Measurements from ENCODE around the gene LPAR2.

- TF ChIP-seq CTCF (IDR thresholded peaks at IDR 0.05) = no peak
- no peak for TF ChIP-seq POLR2A (IDR thresholded peaks at IDR 0.05)
- no peak for TF ChIP-seq POLR2AphosphoS5 (IDR thresholded peaks at IDR 0.05; ENCODE audit: insufficient read depth in 1 of 2, low read depth in 1 of 2)
Measured at GRCh38 chr19:19619181-19619848, 8.7 kb downstream of the LPAR2 start.

All from vagina (tissue), 2 donors.